Smooth muscle cell (in vitro differentiated cells): ENCODE results near the gene DLG2. TPM values are rescaled to one million over a fixed set of nuclear protein-coding genes. Genes with fewer than 3 reads are reported as not detected.
A peak's percentile ranks its signal among the peaks of the same experiment; 100 is the strongest.
"Not testable (repeated sequence)": the region's sequence is repeated elsewhere in the genome, so short reads cannot be mapped to it uniquely, and the experiment has no call there.

Experiments used
- DNase-seq: peaks from one replicate; lab custom pipeline; 2025; ENCODE audit not compliant: unreplicated experiment; lab: John Stamatoyannopoulos, UW
- H2AFZ ChIP-seq: fragments of 200-600 bp; sonication (generic); 2 replicates; pipeline ENCODE4 v1.6.0; 2016; ENCODE audit warnings: antibody characterized with exemption, low read depth, mild to moderate bottlenecking
- H3F3A ChIP-seq: fragments of 200-600 bp; sonication (generic); 2 replicates; pipeline ENCODE4 v1.6.0; 2017; ENCODE audit warnings: antibody characterized with exemption, low read depth
- H3K27ac ChIP-seq: fragments of 200-600 bp; sonication (generic); 2 replicates; pipeline ENCODE4 v1.5.1; 2016; ENCODE audit warnings: low read depth, mild to moderate bottlenecking
- H3K27me3 ChIP-seq: fragments of 200-600 bp; sonication (generic); 2 replicates; pipeline ENCODE4 v1.6.1; 2016; ENCODE audit warnings: low read depth, mild to moderate bottlenecking
- H3K36me3 ChIP-seq: fragments of 200-600 bp; sonication (generic); 2 replicates; pipeline ENCODE4 v1.5.1; 2016; ENCODE audit warnings: low read depth
- H3K4me1 ChIP-seq: fragments of 200-600 bp; sonication (generic); 2 replicates; pipeline ENCODE4 v1.5.1; 2016; ENCODE audit warnings: low read depth
- H3K4me2 ChIP-seq: fragments of 200-600 bp; sonication (generic); 2 replicates; pipeline ENCODE4 v1.6.0; 2016; ENCODE audit warnings: mild to moderate bottlenecking
- H3K4me3 ChIP-seq: fragments of 200-600 bp; sonication (generic); 2 replicates; pipeline ENCODE4 v1.5.1; 2016; ENCODE audit warnings: mild to moderate bottlenecking
- H3K79me2 ChIP-seq: fragments of 200-600 bp; sonication (generic); 2 replicates; pipeline ENCODE4 v1.6.0; 2016; ENCODE audit warnings: low read depth, mild to moderate bottlenecking
- H3K9ac ChIP-seq: fragments of 200-600 bp; sonication (generic); 2 replicates; pipeline ENCODE4 v1.6.0; 2016; ENCODE audit warnings: low read depth
- H3K9me3 ChIP-seq: fragments of 200-600 bp; sonication (generic); replicated peaks from 2 replicates; pipeline ENCODE4 v1.5.1; 2016; ENCODE audit warnings: low read depth
- H4K20me1 ChIP-seq: fragments of 200-600 bp; sonication (generic); 2 replicates; pipeline ENCODE4 v1.6.0; 2016; ENCODE audit warnings: low read depth
- CTCF ChIP-seq: fragments of 200-600 bp; sonication (generic); IDR thresholded peaks from 2 replicates; pipeline ENCODE4 v1.5.1; 2017; ENCODE audit warnings: borderline replicate concordance, mild to moderate bottlenecking, antibody characterized with exemption; ENCODE audit not compliant: insufficient read depth, poor library complexity, severe bottlenecking
- WGBS: methylation state at CpG from one replicate; pipeline ENCODE4 v1.1.7; 2016; ENCODE audit warnings: low lambda C conversion rate; 5-methylcytosine and 5-hydroxymethylcytosine counted together
- polyA plus RNA-seq: library from polyadenylated mRNA; unstranded; fragments of >200 nt; fragmentation: Nextera tagmentation; extraction: Ambion mirVana; gene quantifications from 2 replicates; pipeline ENCODE4 v1.2.1, GENCODE V29; 2016
- total RNA-seq: library from RNA; depleted of rRNA; stranded (reverse); fragments of >200 nt; gene quantifications from 2 replicates; pipeline ENCODE4 v1.2.3, GENCODE V29; 2014

The DLG2 gene
- total and polyA plus RNA-seq, 2 experiments from 2014 or later: 0.74 to 1.1 TPM

DNA sequence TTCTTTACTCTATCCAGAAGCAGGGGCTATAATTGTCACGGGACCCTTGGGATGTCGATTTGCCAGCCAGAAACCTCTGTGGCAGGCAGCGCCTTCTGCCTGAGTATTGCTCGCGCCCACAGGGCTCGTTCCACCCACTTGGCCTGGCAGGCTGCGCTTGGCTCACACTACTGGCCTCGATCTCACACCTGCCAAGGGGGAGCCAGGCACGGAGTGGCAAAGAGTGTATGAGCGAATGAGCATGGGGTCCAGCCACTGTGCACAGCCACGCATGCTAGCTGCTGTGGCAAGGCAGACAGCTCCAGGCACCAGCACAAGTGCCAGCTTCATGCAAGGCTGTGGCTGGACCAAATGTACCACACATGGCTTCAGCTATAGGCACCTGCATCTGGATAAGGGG is 599.8 kb downstream of the DLG2 start:
- Histone ChIP-seq H3K4me2 (no peak overlapping the region), H3K9ac (no peak overlapping the region), H3F3A (no peaks in the 10 kb centered on the region), H3K27ac (no peak overlapping the region), H3K36me3 (no peaks in the 10 kb centered on the region), H4K20me1 (no peaks in the 10 kb centered on the region), H3K4me3 (no peak overlapping the region), H3K79me2 (no peaks in the 10 kb centered on the region), H3K27me3 (no peaks in the 10 kb centered on the region), H3K9me3 (no peaks in the 10 kb centered on the region), H3K4me1 (no peaks in the 10 kb centered on the region), H2AFZ (no peak overlapping the region)
- TF ChIP-seq CTCF: no peak
- WGBS: 98% methylated on average over 11 of the region's 11 CpGs
- DNase-seq: no peak

DNA sequence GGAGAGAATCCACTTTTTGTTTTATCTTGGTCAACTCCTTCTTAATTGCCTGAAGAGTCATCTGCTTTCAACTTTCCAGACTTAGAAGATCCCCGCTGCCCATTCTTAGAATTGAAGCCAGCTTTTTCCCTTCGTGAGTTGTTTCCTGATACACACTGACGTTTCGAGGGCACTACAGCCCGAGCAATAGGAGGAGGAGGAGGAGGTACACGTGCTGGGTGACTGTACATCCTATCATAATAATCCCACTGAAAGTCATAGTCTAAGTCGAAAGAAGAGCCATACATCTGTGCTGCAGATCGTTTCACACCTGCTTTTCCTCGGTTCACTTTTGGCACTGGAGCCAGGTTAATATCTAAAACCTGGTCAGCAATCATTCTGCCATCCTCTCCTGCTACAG is 606.1 kb downstream of the DLG2 start:
- H3K36me3 ChIP-seq: no peaks in the 10 kb centered on the region
- H3K27ac ChIP-seq: no peak overlapping the region
- no peak overlapping the region for H3K4me3 ChIP-seq
- TF ChIP-seq CTCF: no peak
- H3K4me1 ChIP-seq: no peaks in the 10 kb centered on the region
- 92% methylated on average over 9 of the region's 9 CpGs for WGBS
- no peak for DNase-seq
- H4K20me1 ChIP-seq: no peaks in the 10 kb centered on the region
- no peaks in the 10 kb centered on the region for H3K79me2 ChIP-seq
- H2AFZ ChIP-seq: no peak overlapping the region
- H3K9ac ChIP-seq: no peak overlapping the region
- H3K27me3 ChIP-seq: no peaks in the 10 kb centered on the region
- H3K9me3 ChIP-seq: no peaks in the 10 kb centered on the region
- H3K4me2 ChIP-seq: no peak overlapping the region
- H3F3A ChIP-seq: no peaks in the 10 kb centered on the region

DNA sequence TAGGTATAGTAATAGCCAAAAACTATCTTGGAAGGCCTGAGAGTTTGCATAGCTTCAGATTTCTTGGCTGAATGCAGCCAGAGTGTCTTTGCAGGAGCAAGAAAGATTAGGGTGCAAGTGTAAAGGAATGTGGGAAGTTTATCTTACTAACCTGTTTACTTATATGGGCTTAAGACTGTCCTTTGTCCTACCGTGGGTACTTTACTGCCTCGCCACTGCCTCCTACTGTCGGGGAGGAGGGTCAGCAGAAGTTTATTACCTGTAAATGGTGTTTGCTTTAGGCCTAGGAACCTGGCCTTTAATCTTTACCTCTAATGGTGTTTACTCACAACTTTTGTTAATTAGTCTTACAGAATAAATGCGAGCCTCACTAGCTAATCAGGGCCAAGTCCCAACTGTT is 633.8 kb downstream of the DLG2 start:
- no peak overlapping the region for H2AFZ ChIP-seq
- no peaks in the 10 kb centered on the region for H4K20me1 ChIP-seq
- H3K4me1 ChIP-seq: no peaks in the 10 kb centered on the region
- H3K79me2 ChIP-seq: no peaks in the 10 kb centered on the region
- H3K36me3 ChIP-seq: no peaks in the 10 kb centered on the region
- no peak for DNase-seq
- 72% methylated on average over 4 of the region's 4 CpGs for WGBS
- H3K27ac ChIP-seq: no peak overlapping the region
- H3K27me3 ChIP-seq: no peaks in the 10 kb centered on the region
- H3K9ac ChIP-seq: no peak overlapping the region
- no peaks in the 10 kb centered on the region for H3F3A ChIP-seq
- peak; percentile 19 for TF ChIP-seq CTCF
- H3K4me2 ChIP-seq: no peak overlapping the region
- no peaks in the 10 kb centered on the region for H3K9me3 ChIP-seq
- no peak overlapping the region for H3K4me3 ChIP-seq

- Histone ChIP-seq H3K4me1 (no peaks in the 10 kb centered on the region), H3F3A (no peaks in the 10 kb centered on the region), H3K9ac (no peak overlapping the region), H3K27me3 (no peaks in the 10 kb centered on the region), H3K4me2 (no peak overlapping the region), H3K27ac (no peak overlapping the region), H3K4me3 (no peak overlapping the region), H3K79me2 (no peaks in the 10 kb centered on the region), H2AFZ (no peak overlapping the region), H4K20me1 (no peaks in the 10 kb centered on the region), H3K36me3 (no peaks in the 10 kb centered on the region), H3K9me3 (no peaks in the 10 kb centered on the region)
- DNase-seq: no peak
- TF ChIP-seq CTCF: no peak
- 35% methylated on average over 3 of the region's 3 CpGs for WGBS
Measured at GRCh38 chr11:84990141-84990540, 637.0 kb downstream of the DLG2 start.

DNA sequence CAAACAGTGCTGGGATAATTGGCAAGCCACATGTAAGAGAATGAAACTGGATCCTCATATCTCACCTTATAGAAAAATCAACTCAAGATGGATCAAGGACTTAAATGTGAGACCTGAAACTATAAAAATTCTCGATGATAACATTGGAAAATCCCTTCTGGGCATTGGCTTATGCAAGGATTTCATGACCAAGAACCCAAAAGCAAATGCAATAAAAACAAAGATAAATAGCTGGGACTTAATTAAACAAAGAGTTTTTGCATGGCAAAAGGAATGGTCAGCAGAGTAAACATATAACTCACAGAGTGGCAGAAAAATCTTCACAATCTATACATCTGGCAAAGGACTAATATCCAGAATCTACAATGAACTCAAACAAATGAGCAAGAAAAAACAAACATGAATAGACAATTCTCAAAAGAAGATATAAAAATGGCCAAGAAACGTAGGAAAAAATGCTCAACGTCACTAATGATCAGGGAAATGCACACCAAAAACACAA is 639.4 kb downstream of the DLG2 start:
- H4K20me1 ChIP-seq, H3K4me1 ChIP-seq, H2AFZ ChIP-seq, H3K36me3 ChIP-seq, H3K79me2 ChIP-seq, H3K4me3 ChIP-seq, H3K9ac ChIP-seq, H3K9me3 ChIP-seq, DNase-seq, H3K27me3 ChIP-seq, H3F3A ChIP-seq, H3K4me2 ChIP-seq, H3K27ac ChIP-seq: not testable (repeated sequence)
- 92% methylated on average over 3 of the region's 3 CpGs for WGBS
